Stimulated activated naive B cell treated with anti-CD40 and anti-IgM and Interleukin-4, amounts not matched to agents 10 μg/mL and 1 μg/mL and 100 μg/mL, for 72 hours (primary cell): ENCODE results near the gene MCOLN2.
"Not testable (repeated sequence)": the region's sequence is repeated elsewhere in the genome, so short reads cannot be mapped to it uniquely, and the experiment has no call there.

Experiments used
- ATAC-seq, 2 donors: fragments of 150-1000 bp; cut with Tn5 transposase; replicated peaks; 2 replicates each; pipeline ENCODE4 v1.10.0; 2021; ENCODE audit warnings: moderate library complexity in 1 of 2
- DNase-seq: peaks from one replicate; pipeline ENCODE4 v3.0.0; 2021
- H3K27ac Mint-ChIP-seq: one replicate; pipeline ENCODE4 v1.8.0; 2022; ENCODE audit warnings: mild to moderate bottlenecking, mixed read lengths
- H3K27me3 Mint-ChIP-seq, 2 donors: one replicate each; pipeline ENCODE4 v1.8.0; 2022; ENCODE audit warnings: mixed read lengths in 2 of 2
- H3K36me3 Mint-ChIP-seq, 2 donors: one replicate each; pipeline ENCODE4 v1.8.0; 2022; ENCODE audit warnings: mixed read lengths in 2 of 2, mild to moderate bottlenecking in 1 of 2
- H3K4me1 Mint-ChIP-seq, 2 donors: one replicate each; pipeline ENCODE4 v1.8.0; 2022; ENCODE audit warnings: mixed read lengths in 2 of 2, mild to moderate bottlenecking in 1 of 2
- H3K4me3 Mint-ChIP-seq, 2 donors: one replicate each; pipeline ENCODE4 v1.8.0; 2022; ENCODE audit warnings: mild to moderate bottlenecking in 2 of 2, mixed read lengths in 2 of 2, moderate library complexity in 1 of 2
- H3K9me3 Mint-ChIP-seq, 2 donors: one replicate each; pipeline ENCODE4 v1.8.0; 2022; ENCODE audit warnings: mixed read lengths in 2 of 2, mild to moderate bottlenecking in 1 of 2

MCOLN2 gene

GRCh38 chr1:84918726-84919336 is 78.1 kb downstream of the MCOLN2 start:
- DNase-seq (no peak), ATAC-seq (no peak)
- Mint-ChIP-seq H3K9me3 (no peaks in the 10 kb centered on the region), H3K4me1 (peaks cover 0 to 3% of the 10 kb centered on the region in 2 donors), H3K4me3 (no peak overlapping the region), H3K27ac (no peak overlapping the region), H3K36me3 (peaks cover 0 to 4% of the 10 kb centered on the region in 2 donors), H3K27me3 (peaks cover 11 to 15% of the 10 kb centered on the region in 2 donors)

GRCh38 chr1:84916897-84917296 is 80.0 kb downstream of the MCOLN2 start:
- Mint-ChIP-seq H3K4me1 (peaks cover 0 to 3% of the 10 kb centered on the region in 2 donors), H3K9me3 (no peaks in the 10 kb centered on the region), H3K27ac (no peak overlapping the region), H3K36me3 (no peaks in the 10 kb centered on the region), H3K4me3 (no peak overlapping the region), H3K27me3 (peaks cover 11 to 15% of the 10 kb centered on the region in 2 donors)
- DNase-seq (no peak), ATAC-seq (no peak)

GRCh38 chr1:84913555-84913892 is 83.4 kb downstream of the MCOLN2 start:
- H3K4me3 Mint-ChIP-seq, result no peak overlapping the region
- H3K27me3 Mint-ChIP-seq, result peaks cover 13% of the 10 kb centered on the region in 2 donors
- H3K36me3 Mint-ChIP-seq, result no peaks in the 10 kb centered on the region
- no peak for DNase-seq
- peaks cover 0 to 1% of the 10 kb centered on the region in 2 donors for H3K9me3 Mint-ChIP-seq
- ATAC-seq, result no peak
- H3K4me1 Mint-ChIP-seq, result no peaks in the 10 kb centered on the region
- H3K27ac Mint-ChIP-seq, result no peak overlapping the region

- ATAC-seq (no peak), DNase-seq (no peak)
- Mint-ChIP-seq H3K9me3 (peaks cover 0 to 2% of the 10 kb centered on the region in 2 donors), H3K4me3 (no peak overlapping the region), H3K27ac (no peak overlapping the region), H3K36me3 (no peaks in the 10 kb centered on the region), H3K4me1 (no peaks in the 10 kb centered on the region), H3K27me3 (peaks cover 7 to 10% of the 10 kb centered on the region in 2 donors)
Measured at GRCh38 chr1:84912726-84913554, 84.0 kb downstream of the MCOLN2 start.

DNA sequence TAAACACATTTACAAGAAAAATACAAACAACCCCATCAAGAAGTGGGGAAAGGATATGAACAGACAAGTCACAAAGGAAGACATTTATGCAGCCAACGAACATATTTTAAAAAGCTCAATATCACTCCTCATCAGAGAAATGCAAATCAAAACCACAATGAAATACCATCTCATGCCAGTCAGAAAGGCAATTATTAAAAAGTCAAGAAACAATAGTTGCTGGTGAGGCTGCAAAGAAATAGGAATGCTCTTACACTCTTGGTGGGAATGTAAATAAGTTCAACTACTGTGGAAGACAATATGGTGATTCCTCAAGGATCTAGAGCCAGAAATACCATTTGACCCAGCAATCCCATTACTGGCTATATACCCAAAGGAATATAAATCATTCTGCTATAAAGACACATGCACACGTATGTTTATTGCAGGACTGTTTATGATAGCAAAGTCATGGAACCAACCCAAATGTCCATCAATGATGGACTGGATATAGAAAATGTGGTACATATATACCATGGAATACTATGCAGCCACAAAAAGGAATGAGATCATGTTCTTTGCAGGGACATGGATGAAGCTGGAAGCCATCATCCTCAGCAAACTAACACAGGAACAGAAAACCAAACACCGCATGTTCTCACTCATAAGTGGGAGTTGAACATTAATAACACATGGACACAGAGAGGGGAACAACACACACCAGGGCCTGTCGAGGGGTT is 88.0 kb downstream of the MCOLN2 start:
- H3K36me3 Mint-ChIP-seq, H3K4me1 Mint-ChIP-seq, ATAC-seq, H3K9me3 Mint-ChIP-seq, H3K27ac Mint-ChIP-seq, DNase-seq, H3K4me3 Mint-ChIP-seq: not testable (repeated sequence)
- H3K27me3 Mint-ChIP-seq, result peaks cover 14 to 22% of the 10 kb centered on the region in 2 donors

DNA sequence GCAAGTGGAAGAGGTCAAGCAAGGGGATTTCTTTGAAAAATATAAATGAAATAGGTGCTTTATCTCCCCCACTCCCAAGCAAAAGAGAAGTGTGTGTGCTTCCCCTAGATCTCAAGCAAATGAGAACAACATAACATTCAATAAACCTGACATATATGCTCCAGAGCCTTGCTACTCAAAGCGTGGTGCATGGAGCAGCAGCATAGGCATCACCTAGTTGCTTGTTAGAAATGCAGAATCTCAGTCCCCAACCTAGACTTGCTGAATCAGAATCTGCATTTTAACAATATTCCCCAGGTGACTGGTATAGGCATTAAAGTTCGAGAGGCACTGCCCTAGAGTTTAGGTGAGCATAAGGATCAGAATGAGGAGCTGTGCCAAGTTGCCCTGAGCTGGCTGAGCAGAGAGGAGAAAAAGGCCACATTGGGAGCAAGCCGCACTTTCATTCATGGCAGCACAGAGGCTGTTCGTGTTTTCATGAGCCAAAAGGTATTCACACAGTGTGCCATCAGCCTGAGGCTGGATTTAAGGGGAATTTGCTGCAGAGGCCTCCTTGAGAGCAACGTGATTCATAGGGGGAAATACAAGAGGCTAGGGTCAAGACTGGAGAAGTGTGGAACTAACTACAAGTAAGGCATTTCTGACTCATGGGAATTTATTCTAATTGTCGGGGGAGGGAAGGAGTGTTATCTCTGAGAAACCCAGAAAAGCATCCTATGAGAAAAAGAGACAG is 89.7 kb downstream of the MCOLN2 start:
- ATAC-seq (peak in 1 of 2 donors; percentile 27), DNase-seq (no peak)
- Mint-ChIP-seq H3K9me3 (peaks cover 2 to 5% of the 10 kb centered on the region in 2 donors), H3K4me1 (peaks cover 0 to 3% of the 10 kb centered on the region in 2 donors), H3K36me3 (peaks cover 2 to 8% of the 10 kb centered on the region in 2 donors), H3K27ac (no peak overlapping the region), H3K4me3 (no peak overlapping the region), H3K27me3 (peaks cover 14 to 22% of the 10 kb centered on the region in 2 donors)

- Mint-ChIP-seq H3K36me3 (peaks cover 5 to 12% of the 10 kb centered on the region in 2 donors), H3K27me3 (peaks cover 24 to 25% of the 10 kb centered on the region in 2 donors)
- not testable (repeated sequence) for H3K4me1 Mint-ChIP-seq, ATAC-seq, H3K27ac Mint-ChIP-seq, H3K9me3 Mint-ChIP-seq, H3K4me3 Mint-ChIP-seq, DNase-seq
Measured at GRCh38 chr1:84902727-84903126, 94.2 kb downstream of the MCOLN2 start.

GRCh38 chr1:84899969-84900368 is 96.9 kb downstream of the MCOLN2 start:
- H3K36me3 Mint-ChIP-seq, result peaks cover 5 to 12% of the 10 kb centered on the region in 2 donors
- H3K4me3 Mint-ChIP-seq, result no peak overlapping the region
- H3K27me3 Mint-ChIP-seq, result peaks cover 24 to 31% of the 10 kb centered on the region in 2 donors
- DNase-seq, result no peak
- no peak overlapping the region for H3K27ac Mint-ChIP-seq
- no peaks in the 10 kb centered on the region for H3K4me1 Mint-ChIP-seq
- no peak for ATAC-seq
- peaks cover 4 to 5% of the 10 kb centered on the region in 2 donors for H3K9me3 Mint-ChIP-seq

- H3K36me3 Mint-ChIP-seq, result peaks cover 0 to 2% of the 10 kb centered on the region in 2 donors
- no peak overlapping the region for H3K4me3 Mint-ChIP-seq
- DNase-seq (no peak), ATAC-seq (no peak)
- no peak overlapping the region for H3K27ac Mint-ChIP-seq
- H3K27me3 Mint-ChIP-seq, result peaks cover 48 to 61% of the 10 kb centered on the region in 2 donors
- peaks cover 4% of the 10 kb centered on the region in 2 donors for H3K4me1 Mint-ChIP-seq
- no peaks in the 10 kb centered on the region for H3K9me3 Mint-ChIP-seq
Measured at GRCh38 chr1:84896279-84896678, 100.6 kb downstream of the MCOLN2 start.

DNA sequence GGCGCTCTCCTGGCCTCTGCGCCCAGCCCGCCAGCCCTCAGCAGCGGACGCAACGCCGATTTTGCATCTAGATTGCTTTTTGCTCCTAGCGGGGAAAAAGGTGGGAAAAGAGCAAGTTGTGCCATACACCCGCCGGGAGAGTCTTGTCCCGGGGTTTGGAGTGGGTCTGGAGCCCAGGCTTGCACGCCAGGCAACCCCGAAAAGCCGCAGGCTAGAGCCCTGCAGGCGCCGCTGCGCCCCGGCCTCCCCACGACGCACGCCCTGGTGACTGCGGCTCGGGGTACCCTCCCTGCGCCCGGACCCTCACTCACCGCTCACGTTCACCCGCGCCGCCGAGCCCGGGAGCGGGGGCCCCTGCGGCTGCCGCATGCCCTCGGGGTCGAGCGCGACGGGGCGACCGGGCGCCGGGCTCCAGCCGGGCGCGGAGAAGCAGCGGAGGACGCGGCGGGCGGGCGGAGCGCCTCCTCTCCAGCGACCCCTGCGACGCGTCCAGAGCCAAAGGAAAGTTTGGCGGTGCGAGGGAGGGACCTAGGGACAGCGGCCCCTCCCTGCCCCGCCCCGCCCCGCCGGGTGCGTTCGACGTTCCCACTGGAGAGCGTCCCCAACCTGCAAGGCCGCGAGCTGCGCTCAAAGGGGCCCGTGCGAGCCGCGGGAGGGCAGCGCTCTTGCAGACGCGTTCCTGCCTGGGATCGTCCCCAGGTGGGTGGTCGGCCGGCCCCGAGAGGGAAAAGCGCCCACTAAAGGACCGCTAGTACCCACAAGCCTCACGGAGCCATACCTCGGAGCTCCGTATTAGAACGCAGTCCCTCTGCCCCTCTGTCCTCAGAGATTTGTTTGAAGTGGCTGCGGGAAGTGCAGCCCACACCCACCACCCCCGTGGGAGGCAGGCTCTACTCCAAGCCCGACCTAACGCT is 104.0 kb downstream of the MCOLN2 start, which contains the start of gene LPAR3:
LPAR3 (minus strand) TSS at position 502 of the 914 bp plus-strand sequence. CDS start 27,086 bp downstream, outside the sequence.
- Mint-ChIP-seq H3K36me3 (no peaks in the 10 kb centered on the region), H3K4me3 (peak within 1 kb of the TSS; percentile 58 to 65), H3K9me3 (no peaks in the 10 kb centered on the region), H3K4me1 (peaks cover 4 to 9% of the 10 kb centered on the region in 2 donors), H3K27ac (no peak within 1 kb of the TSS), H3K27me3 (peaks cover 46 to 60% of the 10 kb centered on the region in 2 donors)
- ATAC-seq (peak; percentile 39 to 46), DNase-seq (no peak)

GRCh38 chr1:84890566-84890965 is 106.3 kb downstream of the MCOLN2 start:
- no peak overlapping the region for H3K27ac Mint-ChIP-seq
- no peaks in the 10 kb centered on the region for H3K36me3 Mint-ChIP-seq

DNA sequence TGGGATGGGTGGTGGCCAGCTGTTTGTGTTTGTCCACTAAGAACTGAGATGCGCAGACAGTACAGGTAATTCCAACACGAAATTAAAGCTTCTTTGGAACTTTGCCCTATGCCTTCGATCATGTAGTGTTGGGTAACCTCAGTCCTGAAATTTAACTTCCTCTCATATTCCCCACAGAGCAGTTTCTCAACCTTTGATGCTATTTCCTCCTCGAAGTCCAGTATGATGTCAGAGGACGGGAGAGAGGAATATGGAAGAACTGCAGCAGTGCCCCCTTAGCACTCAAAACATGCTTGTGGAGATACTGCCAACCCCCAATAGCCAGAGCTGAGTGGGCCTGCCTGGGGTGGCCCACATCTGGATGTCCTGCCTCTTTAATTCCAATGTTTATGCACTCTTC is 107.5 kb downstream of the MCOLN2 start:
- H3K27me3 Mint-ChIP-seq, result peaks cover 42% of the 10 kb centered on the region in 2 donors
- H3K9me3 Mint-ChIP-seq, result no peaks in the 10 kb centered on the region
- H3K4me1 Mint-ChIP-seq, result peaks cover 4 to 9% of the 10 kb centered on the region in 2 donors
- DNase-seq, result no peak
- H3K36me3 Mint-ChIP-seq, result no peaks in the 10 kb centered on the region
- no peak for ATAC-seq
- no peak overlapping the region for H3K4me3 Mint-ChIP-seq
- H3K27ac Mint-ChIP-seq, result peak overlapping the region; percentile 20

More at GRCh38 chr1:84890566-84890965, 106.3 kb downstream of the MCOLN2 start:
- peaks cover 4 to 9% of the 10 kb centered on the region in 2 donors for H3K4me1 Mint-ChIP-seq
- H3K4me3 Mint-ChIP-seq, result no peak overlapping the region
- no peaks in the 10 kb centered on the region for H3K9me3 Mint-ChIP-seq
- ATAC-seq (no peak), DNase-seq (no peak)
- peaks cover 46 to 48% of the 10 kb centered on the region in 2 donors for H3K27me3 Mint-ChIP-seq

GRCh38 chr1:84888753-84889152 is 108.2 kb downstream of the MCOLN2 start:
- H3K4me3 Mint-ChIP-seq, result no peak overlapping the region
- peaks cover 4 to 9% of the 10 kb centered on the region in 2 donors for H3K4me1 Mint-ChIP-seq
- no peak for ATAC-seq
- no peaks in the 10 kb centered on the region for H3K9me3 Mint-ChIP-seq
- H3K27ac Mint-ChIP-seq, result peak overlapping the region; percentile 26
- H3K36me3 Mint-ChIP-seq, result no peaks in the 10 kb centered on the region
- DNase-seq, result no peak
- H3K27me3 Mint-ChIP-seq, result peaks cover 35 to 36% of the 10 kb centered on the region in 2 donors
